Right lung (tissue), 10 donors: ENCODE results near the gene GGTLC2. TPM values are rescaled to one million over a fixed set of nuclear protein-coding genes. Genes with fewer than 3 reads are reported as not detected.
"Not testable (repeated sequence)": the region's sequence is repeated elsewhere in the genome, so short reads cannot be mapped to it uniquely, and the experiment has no call there.

Experiments used
- DNase-seq, 2 donors: peaks; one replicate each; pipeline ENCODE4 v3.0.0-alpha.2; 2013
- long read RNA-seq, 8 donors: transcript quantifications; one replicate each; lab custom pipeline, GENCODE V29; 2026
- polyA plus RNA-seq, 5 donors: library from polyadenylated mRNA; unstranded; fragments of 120-200 nt; gene quantifications; one replicate each; pipeline versions ENCODE4 v1.2.1 to v1.2.3, GENCODE V29; 2013; ENCODE audit warnings: inconsistent platforms in 1 of 5, low replicate concordance in 1 of 5; ENCODE audit not compliant: insufficient read length in 5 of 5, insufficient read depth in 1 of 5

The GGTLC2 gene
- polyA plus RNA-seq = under 1 TPM in 4 of 5 donors, not detected in 1; 0.21 to 0.43 (median 0.34) TPM
- long read RNA-seq, donor 1 = 0 reads
- long read RNA-seq, donor 2 = 0 reads
- long read RNA-seq, donor 3 = 0 reads
- long read RNA-seq, donor 4 = 0 reads
- long read RNA-seq, donor 5, partial matches to known transcripts = 0 of 1 reads
- long read RNA-seq, donor 5, other reads (novel, unspliced or antisense) = 0 of 1 reads
- long read RNA-seq, donor 6 = 0 reads
- long read RNA-seq, donor 7 = 0 reads
- long read RNA-seq, donor 8 = 0 reads

GRCh38 chr22:22644314-22644713 lies at the start of gene GGTLC2:
TSS of gene GGTLC2 (plus strand) at chr22:22644614. CDS start at chr22:22646346, 1,732 bp downstream.
- DNase-seq = not testable (repeated sequence)

GRCh38 chr22:22595001-22595835 lies 49.2 kb upstream of the GGTLC2 start:
- DNase-seq = no peak

GRCh38 chr22:22598144-22598543 lies 46.3 kb upstream of the GGTLC2 start:
- no peak for DNase-seq

GRCh38 chr22:22599248-22599647 lies 45.2 kb upstream of the GGTLC2 start:
- DNase-seq = no peak

GRCh38 chr22:22600531-22601261 lies 43.7 kb upstream of the GGTLC2 start:
- no peak for DNase-seq

GRCh38 chr22:22603470-22603947 lies 40.9 kb upstream of the GGTLC2 start:
- no peak for DNase-seq

- no peak for DNase-seq
Measured at GRCh38 chr22:22604326-22605073, 39.9 kb upstream of the GGTLC2 start.

- DNase-seq = no peak
Measured at GRCh38 chr22:22605074-22605404, 39.4 kb upstream of the GGTLC2 start.

- not testable (repeated sequence) for DNase-seq
Measured at GRCh38 chr22:22608022-22608421, 36.4 kb upstream of the GGTLC2 start.

GRCh38 chr22:22609291-22609690 lies 35.1 kb upstream of the GGTLC2 start:
- no peak for DNase-seq

GRCh38 chr22:22612516-22612915 lies 31.9 kb upstream of the GGTLC2 start:
- DNase-seq = no peak

GRCh38 chr22:22614065-22614464 lies 30.3 kb upstream of the GGTLC2 start:
- no peak for DNase-seq

- no peak for DNase-seq
Measured at GRCh38 chr22:22616636-22617035, 27.8 kb upstream of the GGTLC2 start.

- no peak for DNase-seq
Measured at GRCh38 chr22:22618448-22618847, 26.0 kb upstream of the GGTLC2 start.

- DNase-seq = no peak
Measured at GRCh38 chr22:22618923-22619322, 25.5 kb upstream of the GGTLC2 start.

GRCh38 chr22:22619765-22620414 lies 24.5 kb upstream of the GGTLC2 start:
- no peak for DNase-seq

- DNase-seq = not testable (repeated sequence)
Measured at GRCh38 chr22:22628546-22629495, 15.6 kb upstream of the GGTLC2 start.

- DNase-seq = not testable (repeated sequence)
Measured at GRCh38 chr22:22631223-22631652, 13.2 kb upstream of the GGTLC2 start.

- not testable (repeated sequence) for DNase-seq
Measured at GRCh38 chr22:22632226-22632625, 12.2 kb upstream of the GGTLC2 start.

- DNase-seq = not testable (repeated sequence)
Measured at GRCh38 chr22:22633533-22633932, 10.9 kb upstream of the GGTLC2 start.
